T-helper 2 cell treated with Interferon-gamma antibody and Interleukin-4, amounts not matched to agents 100 ng/mL and 5 ng/mL, for 36 hours (primary cell): ENCODE measurements around the gene TMEM151B. TPM values are rescaled to one million over a fixed set of nuclear protein-coding genes. Genes with fewer than 3 reads are reported as not detected.

Experiments
- intact Hi-C: fragments of 100-400 bp; cut with micrococcal nuclease; formaldehyde crosslinking; loops from one replicate; pipeline ENCODE4 v1.15.1; 2023
- total RNA-seq: library from RNA; stranded (reverse); gene quantifications from 2 replicates; pipeline ENCODE4 v1.2.3, GENCODE V29; 2022

Gene TMEM151B
- total RNA-seq, 1 donor from 2014 or later = not detected

DNA sequence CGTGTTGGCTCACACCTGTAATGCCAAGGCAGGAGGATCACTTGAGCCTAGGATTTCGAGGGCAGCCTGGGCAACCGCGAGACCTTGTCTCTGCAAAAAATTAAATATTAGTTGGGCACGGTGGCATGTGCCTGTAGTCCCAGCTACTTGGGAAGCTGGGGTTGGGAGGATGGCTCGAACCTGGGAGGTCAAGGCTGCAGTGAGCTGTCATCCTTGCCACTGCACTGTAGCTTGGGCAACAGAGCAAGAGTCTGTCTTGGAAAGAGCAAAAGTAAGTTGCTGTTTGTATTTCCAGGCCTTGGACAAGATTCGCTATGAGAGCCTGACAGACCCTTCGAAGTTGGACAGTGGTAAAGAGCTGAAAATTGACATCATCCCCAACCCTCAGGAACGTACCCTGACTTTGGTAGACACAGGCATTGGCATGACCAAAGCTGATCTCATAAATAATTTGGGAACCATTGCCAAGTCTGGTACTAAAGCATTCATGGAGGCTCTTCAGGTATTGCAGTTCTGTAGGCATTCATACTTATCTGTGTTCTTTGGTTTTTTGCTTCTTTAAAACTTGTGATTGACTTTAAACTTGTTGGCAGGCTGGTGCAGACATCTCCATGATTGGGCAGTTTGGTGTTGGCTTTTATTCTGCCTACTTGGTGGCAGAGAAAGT lies 21.0 kb upstream of the TMEM151B start:
- intact Hi-C loops = loop anchor here (5.0 kb wide), 2 partner anchors 122 to 477 kb away; partner anchors contain the start of genes MRPL14, TMEM63B and VEGFA

GRCh38 chr6:44250067-44250717 lies 20.1 kb upstream of the TMEM151B start:
- intact Hi-C loops = no loop called here

DNA sequence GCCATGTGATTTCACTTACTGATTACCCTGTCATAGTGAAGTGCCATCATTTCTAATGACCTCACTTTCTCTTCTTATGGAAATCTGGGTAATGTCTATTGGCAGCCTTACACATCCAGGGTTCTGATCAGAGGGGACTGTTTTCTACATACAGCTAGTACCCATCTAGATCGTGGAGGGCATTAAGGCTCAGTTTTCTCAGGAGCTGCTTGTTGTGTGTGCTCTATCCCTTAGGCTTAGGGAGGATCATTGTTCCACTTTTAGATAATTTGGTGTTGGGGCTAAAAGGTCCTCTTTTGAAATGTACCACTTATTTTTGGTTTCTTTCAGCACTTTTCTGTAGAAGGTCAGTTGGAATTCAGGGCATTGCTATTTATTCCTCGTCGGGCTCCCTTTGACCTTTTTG lies 19.5 kb upstream of the TMEM151B start:
- intact Hi-C loops = no loop called here

DNA sequence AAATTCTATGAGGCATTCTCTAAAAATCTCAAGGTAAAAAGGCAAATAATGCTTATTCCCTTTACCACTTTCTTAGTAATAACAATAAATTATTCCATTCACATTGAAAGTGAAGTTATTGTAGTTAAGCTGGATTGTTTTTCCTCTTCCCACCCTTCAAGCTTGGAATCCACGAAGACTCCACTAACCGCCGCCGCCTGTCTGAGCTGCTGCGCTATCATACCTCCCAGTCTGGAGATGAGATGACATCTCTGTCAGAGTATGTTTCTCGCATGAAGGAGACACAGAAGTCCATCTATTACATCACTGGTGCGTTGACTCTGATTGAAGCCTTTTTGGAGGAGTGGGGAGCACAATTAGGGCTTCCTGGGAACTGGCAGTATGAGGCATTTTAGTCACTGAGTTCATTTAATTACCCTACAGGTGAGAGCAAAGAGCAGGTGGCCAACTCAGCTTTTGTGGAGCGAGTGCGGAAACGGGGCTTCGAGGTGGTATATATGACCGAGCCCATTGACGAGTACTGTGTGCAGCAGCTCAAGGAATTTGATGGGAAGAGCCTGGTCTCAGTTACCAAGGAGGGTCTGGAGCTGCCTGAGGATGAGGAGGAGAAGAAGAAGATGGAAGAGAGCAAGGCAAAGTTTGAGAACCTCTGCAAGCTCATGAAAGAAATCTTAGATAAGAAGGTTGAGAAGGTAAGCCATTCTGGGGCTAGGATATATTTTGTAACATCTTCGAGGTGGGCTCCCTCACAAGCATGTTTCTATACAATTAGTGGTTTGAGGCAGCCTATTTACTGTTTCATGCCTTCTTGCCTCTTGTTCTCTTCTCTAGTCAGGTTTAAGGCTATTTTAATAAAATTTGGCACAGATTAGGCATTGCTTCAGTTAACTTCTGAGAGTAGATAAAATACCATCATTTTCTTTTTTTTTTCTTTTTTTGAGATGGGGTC lies 18.4 kb upstream of the TMEM151B start:
- intact Hi-C loops = no loop called here

GRCh38 chr6:44253307-44254101 lies 16.7 kb upstream of the TMEM151B start:
- intact Hi-C loops = no loop called here

DNA sequence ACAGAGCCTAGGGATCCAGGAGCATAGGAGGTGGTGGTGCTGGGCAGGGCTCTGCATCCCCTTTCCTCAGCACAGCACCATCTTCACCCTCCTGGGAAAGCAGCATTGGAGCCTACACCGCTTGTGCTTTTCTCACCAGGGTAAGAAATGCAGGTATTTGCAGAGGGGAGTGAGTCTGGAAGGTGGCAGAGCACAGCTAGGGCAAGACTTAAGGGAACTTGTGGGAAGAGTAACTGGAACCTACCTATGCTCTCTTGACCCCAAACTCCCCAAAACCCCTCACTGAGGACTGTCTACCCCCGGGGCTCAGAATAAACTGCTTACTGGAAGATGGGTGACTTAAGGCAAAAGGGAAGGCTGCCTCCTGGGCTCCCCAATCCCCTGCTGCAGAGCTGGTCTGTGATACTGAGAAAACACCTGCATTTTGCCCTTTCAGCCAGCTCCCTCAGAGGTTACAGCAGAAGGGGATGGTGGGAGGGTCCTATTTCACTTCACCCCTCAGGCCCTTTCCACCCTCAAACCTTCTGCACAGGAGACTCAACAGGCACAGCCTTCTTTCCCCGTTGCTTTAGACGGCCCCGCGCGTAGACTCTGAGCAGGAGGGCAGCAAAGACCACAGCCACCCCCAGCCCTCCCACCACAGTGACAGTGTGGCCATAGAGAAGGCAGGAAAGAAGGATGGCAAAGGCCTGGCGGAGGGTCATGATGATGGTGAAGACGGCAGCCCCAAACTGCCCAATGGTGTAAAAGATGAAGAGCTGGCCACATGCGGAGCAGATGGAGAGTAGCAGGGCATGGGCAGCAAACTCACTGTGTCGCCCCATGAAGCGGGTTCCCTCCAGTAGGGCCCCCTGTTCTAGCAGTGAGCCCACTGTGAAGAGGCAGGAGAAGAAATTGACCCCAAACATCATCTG lies 15.8 kb upstream of the TMEM151B start:
- intact Hi-C loops = no loop called here

DNA sequence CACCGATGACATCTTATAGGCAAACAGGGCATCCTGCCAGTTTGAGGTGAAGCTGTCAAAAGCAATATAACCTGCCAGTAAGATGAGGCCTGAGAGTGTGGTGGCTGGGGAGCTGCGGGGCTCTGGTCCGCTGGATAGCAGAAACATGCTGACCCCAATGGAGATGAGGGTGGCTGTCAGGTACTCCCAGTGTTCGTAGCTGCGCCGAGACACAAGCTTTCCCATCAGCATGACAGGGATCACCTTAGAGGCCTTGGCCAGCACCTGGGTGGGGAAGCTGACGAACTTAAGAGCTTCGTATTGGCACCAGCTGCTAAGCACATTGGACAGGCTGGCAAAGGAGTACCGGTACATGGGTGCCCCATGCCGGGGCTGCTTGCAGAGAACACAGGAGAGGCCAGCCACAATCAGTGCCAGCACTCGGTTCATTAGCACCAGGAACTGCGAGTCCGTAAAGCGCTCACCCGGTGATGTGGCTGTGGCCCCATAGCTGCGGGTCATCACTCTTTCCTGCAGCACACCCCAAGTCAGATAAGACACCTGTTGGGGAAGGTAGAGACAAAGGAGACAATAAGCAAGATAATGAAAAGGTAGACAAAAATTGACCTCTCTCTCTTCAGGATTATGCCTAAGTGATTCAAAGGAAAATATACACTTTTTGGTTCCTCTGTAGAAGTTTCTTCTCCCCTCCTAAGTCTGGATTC lies 15.0 kb upstream of the TMEM151B start:
- intact Hi-C loops = no loop called here

DNA sequence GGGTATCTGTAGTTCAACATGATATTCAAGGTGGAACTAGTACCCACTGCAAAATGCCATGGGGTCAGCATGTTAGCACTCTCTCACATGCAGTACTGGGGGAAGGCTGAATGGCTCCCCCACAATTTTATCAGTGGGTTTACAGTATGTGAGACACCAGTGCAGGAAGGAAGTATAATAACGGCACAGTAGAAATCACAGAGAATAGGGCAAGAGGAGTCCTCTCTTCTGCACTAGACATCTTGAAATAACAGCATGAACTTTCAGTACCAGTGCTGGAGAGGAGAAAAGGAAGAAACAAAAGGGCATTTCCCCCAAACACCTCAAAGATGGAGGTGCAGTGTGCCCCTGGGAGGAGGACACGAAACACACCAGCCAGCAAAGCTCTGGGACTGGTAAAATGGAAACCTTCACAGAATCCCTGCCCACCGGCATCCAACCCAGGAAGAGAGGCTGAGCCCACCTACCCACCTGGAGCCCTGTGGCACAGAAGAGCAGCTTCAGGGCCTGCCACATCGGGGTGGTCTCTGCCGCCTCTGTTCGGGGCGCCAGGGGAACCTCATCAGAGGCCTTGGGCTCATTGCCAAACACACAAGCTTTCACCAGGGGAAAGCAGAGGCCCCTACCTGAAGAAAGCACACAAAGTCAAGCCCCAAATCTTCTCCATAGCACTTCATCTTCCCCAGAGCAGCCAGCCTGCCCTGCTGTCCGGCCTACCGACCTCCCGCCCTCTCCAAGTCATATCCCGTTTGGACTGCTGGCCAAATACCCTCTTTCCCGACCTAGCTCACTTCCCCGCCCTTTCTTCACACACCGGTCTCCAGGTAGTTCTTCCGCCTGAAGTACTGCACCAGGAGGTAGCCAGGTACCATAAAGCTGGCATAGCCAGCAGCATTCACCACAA lies 14.1 kb upstream of the TMEM151B start:
- intact Hi-C loops = no loop called here

DNA sequence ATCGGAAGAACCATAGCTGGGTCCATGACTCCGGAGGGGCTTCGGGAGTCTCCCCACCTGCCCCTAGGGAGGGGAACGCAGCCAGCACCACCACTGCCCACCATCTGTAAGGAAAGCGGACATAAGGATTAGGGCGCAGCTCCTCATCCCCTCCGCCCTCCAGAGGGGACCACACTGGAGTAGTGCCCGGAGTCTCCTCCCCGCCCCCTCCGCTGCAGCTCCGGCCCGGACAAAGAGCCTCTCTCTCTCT lies 13.6 kb upstream of the TMEM151B start:
- intact Hi-C loops = loop anchor here (1.0 kb wide), 3 partner anchors 9 to 84 kb away; partner anchors contain the start of genes HSP90AB1 and NFKBIE

GRCh38 chr6:44257025-44257752 lies 13.1 kb upstream of the TMEM151B start, which contains the start of gene SLC35B2:
Gene SLC35B2 (minus strand): TSS chr6:44257528. CDS start chr6:44257410, 118 bp downstream.
- intact Hi-C loops = loop anchor here (1.0 kb wide), 3 partner anchors 8 to 85 kb away; partner anchors contain the start of genes HSP90AB1 and NFKBIE

GRCh38 chr6:44257753-44258324 lies 12.4 kb upstream of the TMEM151B start:
- intact Hi-C loops = loop anchor here (1.0 kb wide), 3 partner anchors 7 to 86 kb away; partner anchors contain the start of genes HSP90AB1 and NFKBIE

DNA sequence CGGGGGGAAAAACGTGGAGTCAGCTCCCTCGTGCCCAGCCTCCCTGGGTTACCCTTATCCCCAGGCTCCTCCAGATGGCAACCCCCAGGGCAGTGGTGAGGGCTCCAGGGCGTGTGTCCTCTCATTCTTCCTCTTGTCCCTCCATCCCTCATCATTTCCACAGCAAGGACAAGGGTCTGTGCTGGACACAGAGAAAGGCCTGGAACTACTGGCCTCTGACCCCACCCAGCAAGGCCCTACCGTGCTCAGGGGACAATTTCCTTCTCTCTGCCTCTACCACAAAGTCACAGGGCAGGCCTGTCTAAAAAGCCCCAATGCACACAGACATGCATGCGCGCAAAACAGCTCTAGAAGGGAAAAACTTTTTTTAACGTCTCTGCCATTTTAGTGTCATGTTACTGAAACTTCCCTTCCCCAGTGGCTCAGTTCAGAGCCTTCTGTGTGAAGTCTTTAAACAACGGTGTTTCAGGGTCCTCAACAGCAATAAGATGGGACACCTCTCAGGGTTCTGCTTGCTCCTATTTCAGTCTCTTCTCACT lies 11.9 kb upstream of the TMEM151B start:
- intact Hi-C loops = no loop called here

- intact Hi-C loops = no loop called here
These were observed 11.3 kb upstream of the TMEM151B start for GRCh38 chr6:44258921-44259320.

DNA sequence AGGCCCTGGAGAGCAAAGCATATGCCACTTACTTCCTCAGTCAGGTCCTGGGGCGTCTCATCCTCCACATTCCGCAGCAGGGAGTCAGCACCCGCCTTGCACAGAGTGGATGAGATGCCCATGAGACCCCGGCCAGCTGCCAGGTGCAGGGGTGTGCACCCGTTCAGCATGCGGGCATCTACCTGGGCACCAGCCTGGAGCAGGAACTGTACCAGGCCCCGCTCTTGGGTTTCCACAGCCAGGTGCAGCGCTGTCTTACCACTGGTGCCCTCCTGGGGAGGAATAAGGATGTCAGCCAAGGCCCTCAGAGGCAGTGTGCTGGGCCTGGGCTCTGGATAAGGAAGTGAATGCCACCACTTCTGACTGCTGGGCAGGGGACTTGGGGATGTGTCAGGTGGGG lies 10.2 kb upstream of the TMEM151B start:
- intact Hi-C loops = no loop called here

- intact Hi-C loops = no loop called here
These were observed 9.6 kb upstream of the TMEM151B start for GRCh38 chr6:44260451-44261297.

- intact Hi-C loops = no loop called here
These were observed 8.7 kb upstream of the TMEM151B start for GRCh38 chr6:44261581-44261980.
